ENCODE measurements around the gene KCNA2. TPM values are rescaled to one million over a fixed set of nuclear protein-coding genes. Genes with fewer than 3 reads are reported as not detected.
A peak's percentile ranks its signal among the peaks of the same experiment; 100 is the strongest.

Gene KCNA2
- total RNA-seq, 1 experiment from 2014 or later = 1.1 TPM

DNA sequence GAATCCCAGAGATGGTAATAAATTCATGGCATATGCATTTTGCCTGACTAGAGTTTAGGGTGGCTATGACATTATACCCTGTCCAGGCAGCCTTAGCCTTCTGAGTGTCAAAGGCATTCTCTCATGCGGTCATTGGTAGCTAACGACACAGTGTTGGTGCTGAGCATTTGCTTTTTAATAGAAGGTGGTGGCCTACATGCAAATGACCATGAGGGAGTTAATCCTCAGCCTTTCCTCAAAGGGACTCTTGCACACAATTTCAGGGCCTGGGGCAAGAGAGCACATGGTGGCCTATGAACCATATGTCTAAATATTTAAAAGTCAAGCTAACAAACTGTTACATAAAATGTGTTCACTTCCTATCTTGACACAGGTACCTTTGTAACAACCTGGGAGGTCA lies 56.3 kb downstream of the KCNA2 start:
- no peak for DNase-seq (ENCODE audit: low read depth, low spot score)
- no TSS peak for BruUV-seq (replicated peaks)
- intact Hi-C loops (cut with micrococcal nuclease; ENCODE audit: unreplicated experiment) = no loop called here

GRCh38 chr1:110548381-110548780 lies 57.8 kb downstream of the KCNA2 start:
- peak; percentile 13 for DNase-seq (ENCODE audit: low read depth, low spot score)
- Histone ChIP-seq H3K4me1 (ENCODE audit: control insufficient read depth, insufficient read depth, low read length) (no peaks in the 10 kb centered on the region), H3K36me3 (ENCODE audit: control insufficient read depth, insufficient read depth, low read length) (no peaks in the 10 kb centered on the region), H3K4me3 (ENCODE audit: low read depth in 2 of 2, low read length in 2 of 2) (no peak overlapping the region), H3K27me3 (ENCODE audit: control insufficient read depth, insufficient read depth, low read length) (peaks cover 2% of the 10 kb centered on the region; the same call in 1 of the 2 replicates), H3K27ac (ENCODE audit: low read length) (no peak overlapping the region), H3K9me3 (ENCODE audit: control insufficient read depth, insufficient read depth, low read depth, low read length) (no peaks in the 10 kb centered on the region)
- BruUV-seq (replicated peaks) = no TSS peak
- TF ChIP-seq SIN3A (IDR thresholded peaks at IDR 0.05; ENCODE audit: borderline replicate concordance, insufficient read depth, low read depth, low read length) = no peak
- TF ChIP-seq CTCF (IDR thresholded peaks at IDR 0.05) = peak; percentile 76
- TF ChIP-seq POLR2AphosphoS5 (IDR thresholded peaks at IDR 0.05; ENCODE audit: low read depth, low read length) = no peak
- peak; percentile 79; the same call in 1 of the 2 replicates for ATAC-seq
- ChIA-PET CTCF (interaction anchor here (0.5 kb wide), 1 partner anchor 101 kb away, joined by 5 read pairs; no protein-coding TSS in a partner anchor), POLR2A (no interaction called here)
- intact Hi-C loops (cut with micrococcal nuclease; ENCODE audit: unreplicated experiment) (no loop called here), in situ Hi-C loops (cut with HindIII; ENCODE audit: low pct_unique_long_range_greater_than_20kb, low sequenced_read_pairs) (no loop called here)

More for the DNA sequence above, 56.3 kb downstream of the KCNA2 start:
- Histone ChIP-seq H3K36me3 (ENCODE audit: control insufficient read depth, insufficient read depth, low read length) (no peaks in the 10 kb centered on the region), H3K4me3 (ENCODE audit: low read depth in 2 of 2, low read length in 2 of 2) (no peak overlapping the region), H3K27me3 (ENCODE audit: control insufficient read depth, insufficient read depth, low read length) (peaks cover 2% of the 10 kb centered on the region; the same call in 1 of the 2 replicates), H3K4me1 (ENCODE audit: control insufficient read depth, insufficient read depth, low read length) (no peaks in the 10 kb centered on the region), H3K27ac (ENCODE audit: low read length) (no peak overlapping the region), H3K9me3 (ENCODE audit: control insufficient read depth, insufficient read depth, low read depth, low read length) (no peaks in the 10 kb centered on the region)
- ChIA-PET POLR2A (no interaction called here), CTCF (no interaction called here)
- in situ Hi-C loops (cut with HindIII; ENCODE audit: low pct_unique_long_range_greater_than_20kb, low sequenced_read_pairs) = no loop called here
- no peak for ATAC-seq
- TF ChIP-seq, protein P1, sequence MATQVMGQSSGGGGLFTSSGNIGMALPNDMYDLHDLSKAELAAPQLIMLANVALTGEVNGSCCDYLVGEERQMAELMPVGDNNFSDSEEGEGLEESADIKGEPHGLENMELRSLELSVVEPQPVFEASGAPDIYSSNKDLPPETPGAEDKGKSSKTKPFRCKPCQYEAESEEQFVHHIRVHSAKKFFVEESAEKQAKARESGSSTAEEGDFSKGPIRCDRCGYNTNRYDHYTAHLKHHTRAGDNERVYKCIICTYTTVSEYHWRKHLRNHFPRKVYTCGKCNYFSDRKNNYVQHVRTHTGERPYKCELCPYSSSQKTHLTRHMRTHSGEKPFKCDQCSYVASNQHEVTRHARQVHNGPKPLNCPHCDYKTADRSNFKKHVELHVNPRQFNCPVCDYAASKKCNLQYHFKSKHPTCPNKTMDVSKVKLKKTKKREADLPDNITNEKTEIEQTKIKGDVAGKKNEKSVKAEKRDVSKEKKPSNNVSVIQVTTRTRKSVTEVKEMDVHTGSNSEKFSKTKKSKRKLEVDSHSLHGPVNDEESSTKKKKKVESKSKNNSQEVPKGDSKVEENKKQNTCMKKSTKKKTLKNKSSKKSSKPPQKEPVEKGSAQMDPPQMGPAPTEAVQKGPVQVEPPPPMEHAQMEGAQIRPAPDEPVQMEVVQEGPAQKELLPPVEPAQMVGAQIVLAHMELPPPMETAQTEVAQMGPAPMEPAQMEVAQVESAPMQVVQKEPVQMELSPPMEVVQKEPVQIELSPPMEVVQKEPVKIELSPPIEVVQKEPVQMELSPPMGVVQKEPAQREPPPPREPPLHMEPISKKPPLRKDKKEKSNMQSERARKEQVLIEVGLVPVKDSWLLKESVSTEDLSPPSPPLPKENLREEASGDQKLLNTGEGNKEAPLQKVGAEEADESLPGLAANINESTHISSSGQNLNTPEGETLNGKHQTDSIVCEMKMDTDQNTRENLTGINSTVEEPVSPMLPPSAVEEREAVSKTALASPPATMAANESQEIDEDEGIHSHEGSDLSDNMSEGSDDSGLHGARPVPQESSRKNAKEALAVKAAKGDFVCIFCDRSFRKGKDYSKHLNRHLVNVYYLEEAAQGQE (IDR thresholded peaks at IDR 0.05; ENCODE audit: insufficient read depth in 1 of 2, low read depth in 2 of 2, low read length in 1 of 2) = no peak
- no peak for TF ChIP-seq TCF7L2 (IDR thresholded peaks at IDR 0.05; ENCODE audit: low read depth, low read length)
- no peak for TF ChIP-seq CTCF (IDR thresholded peaks at IDR 0.05)
- TF ChIP-seq SIN3A (IDR thresholded peaks at IDR 0.05; ENCODE audit: borderline replicate concordance, insufficient read depth, low read depth, low read length) = no peak
- TF ChIP-seq POLR2AphosphoS5 (IDR thresholded peaks at IDR 0.05; ENCODE audit: low read depth, low read length) = no peak

Data from Panc1 (cell line).